ENCODE results near the gene NACC2. TPM values are rescaled to one million over a fixed set of nuclear protein-coding genes. Genes with fewer than 3 reads are reported as not detected.
A peak's percentile ranks its signal among the peaks of the same experiment; 100 is the strongest.

The NACC2 gene
- total and polyA plus RNA-seq, 2 experiments from 2014 or later = 3.8 to 20.8 TPM

DNA sequence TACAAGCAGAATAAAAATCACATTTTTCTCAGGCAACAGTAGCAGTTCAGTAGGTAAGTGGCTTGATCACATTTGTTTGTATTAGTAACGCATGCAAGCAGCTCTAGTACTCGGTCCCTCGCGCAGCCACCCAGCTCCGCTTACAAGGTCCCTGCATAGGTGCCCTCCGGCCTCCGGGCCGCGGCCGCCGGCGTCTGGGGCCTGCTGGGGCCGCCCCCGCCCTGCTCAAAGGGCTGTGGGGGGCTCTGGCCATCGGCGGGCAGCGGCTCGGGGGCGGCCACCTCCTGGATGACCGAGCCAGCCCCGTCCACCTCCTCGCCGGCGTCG, 83.8 kb downstream of the NACC2 start:
- no peaks in the 10 kb centered on the region; the same call in 1 of the 2 replicates for H4K20me1 ChIP-seq (replicated peaks; ENCODE audit: insufficient read depth)

More for the DNA sequence above, 83.8 kb downstream of the NACC2 start:
- no peak overlapping the region for H2AFZ ChIP-seq
- peaks cover 61% of the 10 kb centered on the region for H3K4me1 Mint-ChIP-seq
- H3K9me2 ChIP-seq (ENCODE audit: insufficient read depth) = no peaks in the 10 kb centered on the region
- H3K79me2 ChIP-seq (replicated peaks; ENCODE audit: insufficient read depth) = no peaks in the 10 kb centered on the region
- H3F3A ChIP-seq (replicated peaks; ENCODE audit: low read depth) = peaks cover 15% of the 10 kb centered on the region; the same call in 1 of the 2 replicates
- peak; percentile 58 for ATAC-seq
- peaks cover 20% of the 10 kb centered on the region for H3K27me3 Mint-ChIP-seq (ENCODE audit: insufficient read depth, low read depth, poor library complexity)
- no peak for TF ChIP-seq CREB1 (CRISPR knock-in tag; IDR thresholded peaks at IDR 0.05; ENCODE audit: low read depth)
- no peak for TF ChIP-seq ZNF331 (CRISPR knock-in tag; IDR thresholded peaks at IDR 0.05; ENCODE audit: low read depth)
- no peak for TF ChIP-seq JUNB (IDR thresholded peaks at IDR 0.05; ENCODE audit: unreplicated experiment)
- TF ChIP-seq NANOG (IDR thresholded peaks at IDR 0.05; ENCODE audit: borderline replicate concordance) = no peak
- TF ChIP-seq, protein P1, sequence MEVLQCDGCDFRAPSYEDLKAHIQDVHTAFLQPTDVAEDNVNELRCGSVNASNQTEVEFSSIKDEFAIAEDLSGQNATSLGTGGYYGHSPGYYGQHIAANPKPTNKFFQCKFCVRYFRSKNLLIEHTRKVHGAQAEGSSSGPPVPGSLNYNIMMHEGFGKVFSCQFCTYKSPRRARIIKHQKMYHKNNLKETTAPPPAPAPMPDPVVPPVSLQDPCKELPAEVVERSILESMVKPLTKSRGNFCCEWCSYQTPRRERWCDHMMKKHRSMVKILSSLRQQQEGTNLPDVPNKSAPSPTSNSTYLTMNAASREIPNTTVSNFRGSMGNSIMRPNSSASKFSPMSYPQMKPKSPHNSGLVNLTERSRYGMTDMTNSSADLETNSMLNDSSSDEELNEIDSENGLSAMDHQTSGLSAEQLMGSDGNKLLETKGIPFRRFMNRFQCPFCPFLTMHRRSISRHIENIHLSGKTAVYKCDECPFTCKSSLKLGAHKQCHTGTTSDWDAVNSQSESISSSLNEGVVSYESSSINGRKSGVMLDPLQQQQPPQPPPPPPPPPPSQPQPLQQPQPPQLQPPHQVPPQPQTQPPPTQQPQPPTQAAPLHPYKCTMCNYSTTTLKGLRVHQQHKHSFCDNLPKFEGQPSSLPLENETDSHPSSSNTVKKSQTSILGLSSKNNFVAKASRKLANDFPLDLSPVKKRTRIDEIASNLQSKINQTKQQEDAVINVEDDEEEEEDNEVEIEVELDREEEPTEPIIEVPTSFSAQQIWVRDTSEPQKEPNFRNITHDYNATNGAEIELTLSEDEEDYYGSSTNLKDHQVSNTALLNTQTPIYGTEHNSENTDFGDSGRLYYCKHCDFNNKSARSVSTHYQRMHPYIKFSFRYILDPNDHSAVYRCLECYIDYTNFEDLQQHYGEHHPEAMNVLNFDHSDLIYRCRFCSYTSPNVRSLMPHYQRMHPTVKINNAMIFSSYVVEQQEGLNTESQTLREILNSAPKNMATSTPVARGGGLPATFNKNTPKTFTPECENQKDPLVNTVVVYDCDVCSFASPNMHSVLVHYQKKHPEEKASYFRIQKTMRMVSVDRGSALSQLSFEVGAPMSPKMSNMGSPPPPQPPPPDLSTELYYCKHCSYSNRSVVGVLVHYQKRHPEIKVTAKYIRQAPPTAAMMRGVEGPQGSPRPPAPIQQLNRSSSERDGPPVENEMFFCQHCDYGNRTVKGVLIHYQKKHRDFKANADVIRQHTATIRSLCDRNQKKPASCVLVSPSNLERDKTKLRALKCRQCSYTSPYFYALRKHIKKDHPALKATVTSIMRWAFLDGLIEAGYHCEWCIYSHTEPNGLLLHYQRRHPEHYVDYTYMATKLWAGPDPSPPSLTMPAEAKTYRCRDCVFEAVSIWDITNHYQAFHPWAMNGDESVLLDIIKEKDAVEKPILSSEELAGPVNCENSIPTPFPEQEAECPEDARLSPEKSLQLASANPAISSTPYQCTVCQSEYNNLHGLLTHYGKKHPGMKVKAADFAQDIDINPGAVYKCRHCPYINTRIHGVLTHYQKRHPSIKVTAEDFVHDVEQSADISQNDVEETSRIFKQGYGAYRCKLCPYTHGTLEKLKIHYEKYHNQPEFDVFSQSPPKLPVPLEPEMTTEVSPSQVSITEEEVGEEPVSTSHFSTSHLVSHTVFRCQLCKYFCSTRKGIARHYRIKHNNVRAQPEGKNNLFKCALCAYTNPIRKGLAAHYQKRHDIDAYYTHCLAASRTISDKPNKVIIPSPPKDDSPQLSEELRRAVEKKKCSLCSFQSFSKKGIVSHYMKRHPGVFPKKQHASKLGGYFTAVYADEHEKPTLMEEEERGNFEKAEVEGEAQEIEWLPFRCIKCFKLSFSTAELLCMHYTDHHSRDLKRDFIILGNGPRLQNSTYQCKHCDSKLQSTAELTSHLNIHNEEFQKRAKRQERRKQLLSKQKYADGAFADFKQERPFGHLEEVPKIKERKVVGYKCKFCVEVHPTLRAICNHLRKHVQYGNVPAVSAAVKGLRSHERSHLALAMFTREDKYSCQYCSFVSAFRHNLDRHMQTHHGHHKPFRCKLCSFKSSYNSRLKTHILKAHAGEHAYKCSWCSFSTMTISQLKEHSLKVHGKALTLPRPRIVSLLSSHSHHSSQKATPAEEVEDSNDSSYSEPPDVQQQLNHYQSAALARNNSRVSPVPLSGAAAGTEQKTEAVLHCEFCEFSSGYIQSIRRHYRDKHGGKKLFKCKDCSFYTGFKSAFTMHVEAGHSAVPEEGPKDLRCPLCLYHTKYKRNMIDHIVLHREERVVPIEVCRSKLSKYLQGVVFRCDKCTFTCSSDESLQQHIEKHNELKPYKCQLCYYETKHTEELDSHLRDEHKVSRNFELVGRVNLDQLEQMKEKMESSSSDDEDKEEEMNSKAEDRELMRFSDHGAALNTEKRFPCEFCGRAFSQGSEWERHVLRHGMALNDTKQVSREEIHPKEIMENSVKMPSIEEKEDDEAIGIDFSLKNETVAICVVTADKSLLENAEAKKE (CRISPR knock-in tag; IDR thresholded peaks at IDR 0.05) = no peak
- TF ChIP-seq, protein P2, sequence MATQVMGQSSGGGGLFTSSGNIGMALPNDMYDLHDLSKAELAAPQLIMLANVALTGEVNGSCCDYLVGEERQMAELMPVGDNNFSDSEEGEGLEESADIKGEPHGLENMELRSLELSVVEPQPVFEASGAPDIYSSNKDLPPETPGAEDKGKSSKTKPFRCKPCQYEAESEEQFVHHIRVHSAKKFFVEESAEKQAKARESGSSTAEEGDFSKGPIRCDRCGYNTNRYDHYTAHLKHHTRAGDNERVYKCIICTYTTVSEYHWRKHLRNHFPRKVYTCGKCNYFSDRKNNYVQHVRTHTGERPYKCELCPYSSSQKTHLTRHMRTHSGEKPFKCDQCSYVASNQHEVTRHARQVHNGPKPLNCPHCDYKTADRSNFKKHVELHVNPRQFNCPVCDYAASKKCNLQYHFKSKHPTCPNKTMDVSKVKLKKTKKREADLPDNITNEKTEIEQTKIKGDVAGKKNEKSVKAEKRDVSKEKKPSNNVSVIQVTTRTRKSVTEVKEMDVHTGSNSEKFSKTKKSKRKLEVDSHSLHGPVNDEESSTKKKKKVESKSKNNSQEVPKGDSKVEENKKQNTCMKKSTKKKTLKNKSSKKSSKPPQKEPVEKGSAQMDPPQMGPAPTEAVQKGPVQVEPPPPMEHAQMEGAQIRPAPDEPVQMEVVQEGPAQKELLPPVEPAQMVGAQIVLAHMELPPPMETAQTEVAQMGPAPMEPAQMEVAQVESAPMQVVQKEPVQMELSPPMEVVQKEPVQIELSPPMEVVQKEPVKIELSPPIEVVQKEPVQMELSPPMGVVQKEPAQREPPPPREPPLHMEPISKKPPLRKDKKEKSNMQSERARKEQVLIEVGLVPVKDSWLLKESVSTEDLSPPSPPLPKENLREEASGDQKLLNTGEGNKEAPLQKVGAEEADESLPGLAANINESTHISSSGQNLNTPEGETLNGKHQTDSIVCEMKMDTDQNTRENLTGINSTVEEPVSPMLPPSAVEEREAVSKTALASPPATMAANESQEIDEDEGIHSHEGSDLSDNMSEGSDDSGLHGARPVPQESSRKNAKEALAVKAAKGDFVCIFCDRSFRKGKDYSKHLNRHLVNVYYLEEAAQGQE (IDR thresholded peaks at IDR 0.05; ENCODE audit: unreplicated experiment) = no peak
- TF ChIP-seq ZNF114 (CRISPR knock-in tag; IDR thresholded peaks at IDR 0.05) = no peak
- TF ChIP-seq, protein P3, sequence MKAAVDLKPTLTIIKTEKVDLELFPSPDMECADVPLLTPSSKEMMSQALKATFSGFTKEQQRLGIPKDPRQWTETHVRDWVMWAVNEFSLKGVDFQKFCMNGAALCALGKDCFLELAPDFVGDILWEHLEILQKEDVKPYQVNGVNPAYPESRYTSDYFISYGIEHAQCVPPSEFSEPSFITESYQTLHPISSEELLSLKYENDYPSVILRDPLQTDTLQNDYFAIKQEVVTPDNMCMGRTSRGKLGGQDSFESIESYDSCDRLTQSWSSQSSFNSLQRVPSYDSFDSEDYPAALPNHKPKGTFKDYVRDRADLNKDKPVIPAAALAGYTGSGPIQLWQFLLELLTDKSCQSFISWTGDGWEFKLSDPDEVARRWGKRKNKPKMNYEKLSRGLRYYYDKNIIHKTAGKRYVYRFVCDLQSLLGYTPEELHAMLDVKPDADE (IDR thresholded peaks at IDR 0.05) = no peak
- TF ChIP-seq EZH2phosphoT487 (IDR thresholded peaks at IDR 0.05; ENCODE audit: unreplicated experiment) = no peak
- no peak for TF ChIP-seq STAT1 (IDR thresholded peaks at IDR 0.05; ENCODE audit: unreplicated experiment)
- TF ChIP-seq, protein P4, sequence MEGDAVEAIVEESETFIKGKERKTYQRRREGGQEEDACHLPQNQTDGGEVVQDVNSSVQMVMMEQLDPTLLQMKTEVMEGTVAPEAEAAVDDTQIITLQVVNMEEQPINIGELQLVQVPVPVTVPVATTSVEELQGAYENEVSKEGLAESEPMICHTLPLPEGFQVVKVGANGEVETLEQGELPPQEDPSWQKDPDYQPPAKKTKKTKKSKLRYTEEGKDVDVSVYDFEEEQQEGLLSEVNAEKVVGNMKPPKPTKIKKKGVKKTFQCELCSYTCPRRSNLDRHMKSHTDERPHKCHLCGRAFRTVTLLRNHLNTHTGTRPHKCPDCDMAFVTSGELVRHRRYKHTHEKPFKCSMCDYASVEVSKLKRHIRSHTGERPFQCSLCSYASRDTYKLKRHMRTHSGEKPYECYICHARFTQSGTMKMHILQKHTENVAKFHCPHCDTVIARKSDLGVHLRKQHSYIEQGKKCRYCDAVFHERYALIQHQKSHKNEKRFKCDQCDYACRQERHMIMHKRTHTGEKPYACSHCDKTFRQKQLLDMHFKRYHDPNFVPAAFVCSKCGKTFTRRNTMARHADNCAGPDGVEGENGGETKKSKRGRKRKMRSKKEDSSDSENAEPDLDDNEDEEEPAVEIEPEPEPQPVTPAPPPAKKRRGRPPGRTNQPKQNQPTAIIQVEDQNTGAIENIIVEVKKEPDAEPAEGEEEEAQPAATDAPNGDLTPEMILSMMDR (conservative IDR thresholded peaks at IDR 0.05; ENCODE audit: low read depth in 2 of 2) = no peak
- 0 out of 2 replicates have a peak overlapping the region, but pooled peaks have one; percentile 26 for H3K4me2 ChIP-seq
- H3K9me3 Mint-ChIP-seq = no peaks in the 10 kb centered on the region
- peak overlapping the region; percentile 59; the same call in 1 of the 2 replicates for H3K27ac Mint-ChIP-seq
- H3K36me3 ChIP-seq (ENCODE audit: insufficient read depth) = no peaks in the 10 kb centered on the region
- H3K4me1 ChIP-seq (ENCODE audit: insufficient read depth) = peaks cover 14% of the 10 kb centered on the region
- no peak overlapping the region for H3K4me3 ChIP-seq
- no peaks in the 10 kb centered on the region for H3K27me3 ChIP-seq (ENCODE audit: insufficient read depth)
- H3K27ac ChIP-seq (ENCODE audit: low read depth) = peak overlapping the region; percentile 57; the same call in 1 of the 2 replicates
- H3K4me3 Mint-ChIP-seq = peak overlapping the region; percentile 44; the same call in 1 of the 3 replicates
- H3K36me3 Mint-ChIP-seq (ENCODE audit: low read depth) = no peaks in the 10 kb centered on the region; the same call in 2 of the 3 replicates
- DNase-seq (ENCODE audit: low spot score) = no peak
